Stimulated activated CD8-positive, alpha-beta memory T cell treated with anti-CD3 and anti-CD28 coated beads, Interleukin-2, amount 100 ng/mL, for 48 hours (primary cell): ENCODE results near the gene C19orf12.
"Not testable (repeated sequence)": the region's sequence is repeated elsewhere in the genome, so short reads cannot be mapped to it uniquely, and the experiment has no call there.

ENCODE experiments used
- DNase-seq, 2 donors: peaks; one replicate each; pipeline ENCODE4 v3.0.0-alpha.2; 2020; ENCODE audit warnings: low read depth in 2 of 2

C19orf12 gene

DNA sequence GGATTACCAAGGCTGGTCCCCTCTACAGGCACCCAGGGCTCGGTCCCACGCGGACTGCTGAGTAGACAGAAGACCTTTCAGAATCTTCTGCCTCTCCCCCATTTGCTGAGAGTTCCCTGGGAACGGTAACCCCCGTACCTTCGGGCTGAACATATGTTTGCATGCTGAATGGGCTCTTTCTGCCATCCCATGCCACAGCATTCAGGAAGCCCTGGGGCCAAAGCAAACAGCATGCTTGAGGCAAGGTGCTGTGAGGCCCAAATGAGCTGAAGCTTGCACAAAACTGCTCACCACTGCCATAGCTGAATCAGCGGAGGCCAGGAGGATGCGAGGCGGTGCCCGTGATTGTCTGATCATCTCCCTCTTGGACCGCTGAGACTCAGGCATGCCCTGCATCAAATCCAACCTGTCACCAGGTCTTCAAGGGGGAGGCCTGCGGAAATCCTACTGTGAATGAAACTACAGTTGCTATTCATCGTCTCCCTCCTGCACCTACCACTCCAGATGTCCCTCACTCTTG is 16.3 kb upstream of the C19orf12 start:
- DNase-seq = no peak

DNA sequence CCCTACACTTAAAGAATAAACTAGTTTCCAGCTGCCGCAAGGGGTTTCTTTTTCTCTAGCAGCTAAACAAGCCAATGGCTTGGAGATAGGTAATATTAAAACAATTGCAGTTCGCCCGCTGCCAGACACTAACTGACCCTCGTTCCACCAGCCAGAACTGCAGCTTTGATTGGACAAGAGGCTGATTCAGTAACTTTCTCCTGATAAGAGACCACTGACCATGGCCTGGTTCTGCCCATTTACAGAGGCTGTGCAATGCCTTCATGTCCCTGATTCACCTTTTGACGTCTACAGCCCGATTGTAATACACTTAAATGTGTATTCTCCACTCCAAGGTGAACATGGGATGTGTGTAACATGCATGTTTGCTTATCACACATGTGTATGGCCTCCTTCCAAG is 12.8 kb upstream of the C19orf12 start:
- DNase-seq = no peak

DNA sequence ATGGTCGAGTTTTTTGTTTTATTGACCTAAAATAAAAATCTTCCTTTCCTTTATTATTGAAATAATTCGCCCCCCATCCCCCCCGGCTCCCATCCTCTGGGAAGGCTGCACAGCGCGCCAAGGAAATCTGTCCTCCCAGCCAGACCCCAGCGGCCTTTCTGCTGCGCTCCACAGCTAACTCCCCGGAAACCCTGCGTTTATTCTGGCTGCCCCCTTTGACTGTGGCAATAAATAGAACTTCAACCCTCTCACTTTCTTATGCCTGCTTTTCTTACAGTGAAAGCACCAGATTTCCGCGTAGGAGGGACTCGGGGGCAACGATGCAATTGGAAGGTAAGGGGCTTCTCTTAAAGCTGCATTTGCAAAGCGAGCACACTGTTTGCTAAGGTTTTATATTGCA is 9.7 kb upstream of the C19orf12 start:
- no peak for DNase-seq

DNA sequence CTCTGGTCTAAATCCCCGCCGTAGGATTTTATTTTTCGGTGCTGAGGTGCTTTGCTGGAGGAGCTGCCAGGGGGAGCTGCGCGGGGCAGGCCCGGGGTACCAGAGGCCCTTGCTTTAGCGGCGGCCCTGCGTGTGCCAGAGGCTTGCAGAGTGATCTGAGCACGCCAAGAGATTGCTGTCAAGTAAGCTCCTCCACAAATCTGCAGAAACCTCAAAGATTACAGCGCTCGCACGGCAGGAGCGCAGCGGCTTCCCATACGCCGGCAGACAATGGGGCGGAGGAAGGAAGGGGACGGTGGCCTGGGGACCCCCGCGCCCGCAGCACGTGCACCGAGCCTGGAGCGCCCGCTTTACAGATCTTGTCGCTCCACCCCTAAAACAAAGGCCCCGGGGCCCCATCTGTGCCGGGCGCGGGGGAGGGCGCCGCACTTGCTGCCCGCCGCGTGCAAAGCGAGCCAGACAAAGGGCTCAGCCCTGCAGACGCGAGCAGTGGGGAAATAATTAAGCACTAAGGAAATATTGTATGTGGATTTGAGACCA is 9.1 kb upstream of the C19orf12 start:
- peak in 1 of 2 donors; percentile 24 for DNase-seq

DNA sequence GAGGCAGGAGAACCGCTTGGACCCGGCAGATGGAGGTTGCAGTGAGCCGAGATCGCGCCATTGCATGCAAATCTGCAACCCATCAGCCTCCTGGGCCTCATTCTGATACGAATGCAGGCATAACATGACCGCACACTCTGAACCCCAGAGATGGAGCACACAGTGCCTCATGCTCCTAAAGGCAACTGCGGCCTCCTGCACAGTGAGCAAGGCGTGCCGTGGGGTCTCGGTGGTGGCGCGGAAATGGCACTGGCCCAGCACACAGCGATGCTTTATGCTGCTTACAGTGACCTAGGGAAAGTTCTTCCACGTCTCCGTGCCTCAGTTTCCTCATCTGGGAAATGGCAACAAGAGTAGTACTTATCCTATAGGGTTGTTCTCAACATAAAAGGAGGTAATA is 2.0 kb upstream of the C19orf12 start:
- no peak for DNase-seq

DNA sequence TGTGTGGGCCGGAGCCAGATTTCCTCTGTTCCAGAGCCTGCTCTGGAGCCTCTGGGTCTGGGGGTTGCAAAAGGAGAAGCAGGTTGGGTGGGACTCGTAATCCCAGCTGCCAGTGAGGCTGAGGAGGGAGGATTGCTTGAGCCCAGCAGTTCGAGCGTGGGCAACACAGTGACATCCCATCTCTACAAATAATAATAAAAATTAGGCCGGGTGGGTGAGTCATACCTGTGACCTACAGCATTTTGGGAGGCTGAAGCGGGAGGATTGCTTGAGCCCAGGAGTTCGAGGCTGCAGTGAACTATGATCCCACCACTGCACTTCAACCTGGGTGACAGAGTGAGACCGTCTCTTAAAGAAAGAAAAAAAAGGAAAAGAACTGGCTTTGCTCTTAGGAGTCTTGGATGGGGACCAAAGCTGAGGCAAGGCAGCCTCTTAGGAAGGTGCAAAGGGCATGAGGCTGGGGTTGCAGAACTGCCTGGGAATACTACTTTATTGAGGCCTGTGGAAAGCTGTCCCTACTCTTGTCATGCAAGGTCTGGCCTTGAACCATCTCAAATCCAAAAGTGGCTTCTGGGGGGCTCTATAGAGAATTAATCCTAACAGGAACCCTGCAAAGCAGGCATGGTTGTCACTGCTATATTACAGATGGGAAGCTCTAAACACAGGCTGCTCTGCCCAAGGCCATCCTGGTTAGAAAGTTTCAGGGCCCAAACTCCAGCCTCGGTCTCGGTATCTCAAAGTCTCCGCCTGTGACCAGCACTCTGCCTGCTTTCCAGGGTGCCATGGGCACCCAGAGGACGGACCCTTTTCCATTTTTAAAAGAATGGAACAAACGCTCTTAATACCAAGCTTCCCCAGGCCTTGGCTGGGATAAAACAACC is 880 bp upstream of the C19orf12 start:
- no peak for DNase-seq

DNA sequence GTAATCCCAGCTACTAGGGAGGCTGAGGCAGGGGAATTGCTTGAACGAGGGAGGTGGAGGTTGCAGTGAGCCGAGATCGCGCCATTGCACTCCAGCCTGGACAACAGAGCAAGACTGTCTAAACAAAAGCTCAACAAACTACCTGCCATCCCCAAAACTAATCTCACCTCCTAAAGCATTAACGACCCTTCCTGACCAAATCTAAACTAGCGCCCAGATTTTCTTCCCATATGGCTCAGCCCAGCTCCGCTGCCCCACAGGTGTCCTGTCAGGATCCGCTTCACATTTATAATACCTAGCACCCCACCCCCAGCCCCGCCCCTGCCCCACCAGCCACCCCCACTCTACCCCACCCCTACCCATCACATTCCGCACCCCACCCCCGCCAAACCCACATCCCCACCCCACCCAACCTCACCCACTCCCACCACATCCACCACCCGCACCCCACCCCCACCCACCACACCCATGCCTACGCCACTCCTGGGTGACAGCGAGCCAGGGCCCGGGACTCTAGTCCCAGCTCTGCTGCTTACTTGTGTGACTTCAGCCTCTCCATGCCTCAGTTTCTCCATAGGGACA is 599 bp downstream of the C19orf12 start:
- no peak for DNase-seq

DNA sequence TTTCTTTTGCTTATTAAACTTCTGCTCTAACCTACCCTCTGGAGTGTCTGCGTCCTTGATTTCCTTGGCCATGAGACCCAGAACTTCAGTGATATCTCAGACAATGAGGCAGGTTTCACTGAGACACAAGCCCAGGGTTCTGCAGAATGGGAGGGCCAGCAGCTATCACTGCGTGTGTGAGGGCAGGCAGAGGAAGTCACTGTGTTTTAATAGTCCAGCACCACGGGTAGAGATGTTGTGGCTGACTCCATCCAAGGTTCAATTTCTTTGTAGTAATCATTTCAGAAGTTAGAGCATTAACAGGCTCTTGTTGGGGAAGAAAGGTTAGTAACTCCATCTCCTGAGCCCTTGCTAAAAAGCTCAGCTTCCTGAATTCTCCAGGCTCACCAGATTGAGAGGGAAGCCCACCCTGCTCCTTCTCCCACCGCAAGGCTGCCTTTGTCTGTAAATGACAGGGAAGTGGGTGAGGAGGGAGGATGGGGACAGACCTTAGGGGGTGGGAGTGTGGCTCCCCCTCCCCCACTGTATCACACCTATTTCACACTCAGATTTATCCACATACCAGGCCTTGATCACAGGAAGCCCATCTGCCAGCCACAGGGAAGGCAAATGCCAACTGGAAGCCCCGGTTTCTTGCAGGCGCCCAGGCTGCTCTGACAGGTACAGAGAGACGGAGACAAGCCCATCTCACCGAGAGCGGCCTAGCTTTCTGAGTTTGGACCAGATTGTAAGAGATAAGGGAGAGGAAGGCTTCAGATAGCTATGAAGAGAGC is 2.1 kb downstream of the C19orf12 start:
- DNase-seq = no peak

DNA sequence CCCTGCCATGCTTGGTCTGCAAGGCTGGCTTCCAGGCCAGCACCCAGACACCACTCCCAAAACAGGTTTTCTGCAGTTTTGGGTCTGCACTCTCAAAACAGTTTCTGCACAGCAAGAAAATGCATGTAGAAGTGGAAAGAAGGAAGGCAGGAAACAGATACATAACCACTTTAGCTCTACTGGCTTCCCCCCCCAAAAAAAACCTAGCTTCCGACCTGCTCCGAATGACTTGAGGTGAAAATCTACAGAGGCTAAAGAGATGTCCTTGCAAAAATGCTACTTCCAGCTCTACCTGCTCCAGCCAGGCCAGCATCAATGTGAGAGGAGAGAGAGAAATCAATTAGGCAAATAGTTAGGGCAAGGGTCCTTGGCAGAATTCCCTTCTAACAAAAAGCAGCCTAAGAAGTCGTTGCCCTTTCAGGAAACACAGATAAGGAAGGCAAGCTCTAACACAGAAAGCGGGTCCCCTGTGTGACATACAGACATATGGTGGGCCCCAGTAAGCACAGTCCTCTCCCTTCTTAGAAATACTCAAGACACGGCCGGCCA is 3.4 kb downstream of the C19orf12 start:
- DNase-seq = no peak

DNA sequence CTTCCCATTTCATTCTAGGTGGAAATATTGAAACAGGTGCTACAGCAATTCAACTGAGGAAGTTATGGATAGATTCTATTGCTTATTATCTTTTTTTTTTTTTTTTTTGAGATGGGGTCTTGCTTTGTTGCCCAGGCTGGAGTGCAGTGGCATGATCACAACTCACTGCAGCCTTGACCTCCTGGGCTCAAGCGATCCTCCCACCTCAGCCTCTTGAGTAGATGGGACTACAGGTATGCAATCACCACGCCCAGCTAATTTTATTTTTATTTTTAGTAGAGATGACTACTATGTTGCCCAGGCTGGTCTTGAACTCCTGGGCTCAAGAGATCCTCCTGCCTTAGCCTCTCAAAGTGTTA is 5.6 kb downstream of the C19orf12 start:
- DNase-seq = not testable (repeated sequence)

DNA sequence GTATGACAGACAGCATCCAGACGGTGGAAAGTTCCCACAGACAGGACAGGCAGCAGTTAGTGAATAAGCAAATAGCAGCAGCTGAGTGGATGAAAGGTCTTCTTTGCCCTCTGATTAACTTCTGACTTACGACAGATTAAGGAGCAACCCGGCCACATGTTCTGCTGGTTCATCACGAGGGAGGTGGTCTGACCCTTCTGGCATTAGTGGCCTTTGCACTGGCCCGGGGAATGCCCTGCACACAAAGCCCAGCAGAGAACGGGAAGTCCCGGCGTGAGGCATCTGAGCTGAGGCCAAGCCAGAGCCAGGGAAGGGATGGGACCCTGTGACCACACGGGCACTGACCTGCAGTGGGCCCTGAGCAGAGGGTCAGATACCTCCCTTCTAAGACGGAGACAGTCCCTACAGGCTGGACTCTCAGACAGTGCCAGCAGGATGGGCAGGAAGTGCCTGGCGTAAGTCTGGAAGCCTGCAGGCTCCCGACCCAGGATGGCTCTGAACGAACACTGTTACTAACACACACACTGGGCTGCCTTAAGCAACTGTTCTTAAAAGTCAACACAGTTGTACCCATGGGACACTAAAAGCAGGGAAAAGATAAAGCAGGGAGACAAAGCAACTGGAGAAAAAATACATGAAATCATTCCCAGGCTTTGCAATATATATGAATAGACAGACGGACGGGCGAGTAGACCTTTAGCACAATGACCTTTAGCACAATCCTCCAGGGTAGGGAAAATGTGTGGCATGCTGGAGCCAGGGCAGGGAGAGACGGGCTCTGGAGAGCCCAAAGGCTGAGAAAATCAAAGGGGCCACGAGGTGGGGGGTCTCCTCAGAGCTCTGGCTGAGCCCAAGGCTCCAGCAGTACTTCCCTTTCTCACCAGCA is 6.3 kb downstream of the C19orf12 start:
- DNase-seq = no peak

DNA sequence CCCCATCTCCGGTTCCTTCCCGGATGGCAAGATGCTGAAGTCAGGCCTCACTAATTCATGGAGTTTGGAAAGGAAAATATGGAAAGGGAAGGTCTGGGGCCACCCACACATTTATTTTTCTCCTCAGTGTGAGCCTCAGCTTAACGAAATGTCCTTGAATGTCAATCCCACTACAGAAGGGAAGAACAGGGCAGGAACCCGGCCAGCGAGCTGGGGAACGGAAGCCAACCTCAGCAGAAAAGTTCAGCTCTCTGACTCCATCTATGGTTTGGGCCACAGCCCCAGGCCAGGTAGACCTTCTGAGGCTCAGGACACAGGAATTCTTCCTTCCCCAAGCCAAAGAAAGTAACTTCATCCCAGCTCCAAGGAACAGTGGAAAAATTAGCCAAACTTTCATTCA is 8.4 kb downstream of the C19orf12 start:
- no peak for DNase-seq

DNA sequence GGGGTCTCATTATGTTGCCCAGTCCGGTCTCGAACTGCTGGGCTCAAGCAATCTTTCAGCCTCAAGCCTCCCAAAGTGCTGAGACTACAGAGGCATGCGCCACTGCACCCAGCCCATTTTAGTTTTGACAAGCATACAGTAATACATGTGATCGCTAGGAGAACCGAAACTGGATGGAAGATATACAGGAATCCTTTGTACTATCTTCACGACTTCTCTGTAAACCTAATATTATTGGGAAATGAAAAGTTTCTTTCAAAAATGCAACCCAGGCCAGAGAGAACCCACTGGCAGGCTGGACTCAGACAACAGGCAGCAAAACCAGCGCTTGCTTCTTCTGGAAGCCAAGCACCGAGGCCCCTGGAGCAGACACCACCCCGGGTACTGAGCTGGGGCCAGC is 9.4 kb downstream of the C19orf12 start:
- no peak for DNase-seq

DNA sequence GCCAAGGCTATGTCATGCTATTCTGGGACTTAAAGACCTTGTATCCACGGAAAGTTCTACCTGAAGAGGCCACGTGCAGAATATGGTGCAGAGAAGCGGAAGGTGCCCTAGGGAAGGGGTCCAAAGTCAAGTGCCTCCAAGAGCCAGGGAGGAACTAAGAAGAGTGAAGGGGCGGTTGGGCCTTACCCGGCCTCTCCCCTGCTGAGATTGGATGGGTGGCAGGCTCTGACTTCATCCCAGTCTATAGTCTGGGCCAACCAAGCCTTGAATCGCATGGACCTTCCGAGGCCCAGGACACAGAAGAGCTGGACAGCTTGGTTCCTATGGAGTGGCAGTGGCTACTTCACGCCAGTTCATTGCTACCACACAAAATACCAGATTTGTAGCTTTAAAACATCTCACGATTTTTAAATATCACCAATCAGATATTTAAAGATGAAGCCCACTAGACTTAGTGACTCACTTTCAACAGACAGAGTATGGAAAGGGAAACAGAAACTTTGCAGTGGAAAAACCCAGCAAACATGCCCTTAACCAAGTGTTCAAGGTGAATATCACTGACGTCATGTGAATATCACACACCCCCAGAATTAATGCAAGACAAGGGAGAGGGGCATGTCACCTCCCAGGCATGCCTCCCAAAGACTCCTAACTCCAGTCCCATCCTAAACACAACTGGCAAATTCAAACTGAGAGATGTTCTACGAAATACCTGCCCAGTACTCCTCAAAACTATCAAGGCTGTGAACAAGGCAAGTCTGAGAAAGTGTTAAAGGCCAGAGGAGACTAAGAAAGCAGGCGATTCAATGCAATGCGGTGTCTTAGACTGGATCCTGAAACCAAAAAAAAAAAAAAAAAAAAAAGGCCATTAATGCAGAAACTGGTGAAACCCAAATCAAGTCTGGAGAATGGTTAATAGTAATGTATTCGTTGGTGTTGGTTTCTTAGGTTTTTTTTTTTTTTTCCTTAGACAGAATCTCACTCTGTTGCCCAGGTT is 10.2 kb downstream of the C19orf12 start:
- DNase-seq = no peak

DNA sequence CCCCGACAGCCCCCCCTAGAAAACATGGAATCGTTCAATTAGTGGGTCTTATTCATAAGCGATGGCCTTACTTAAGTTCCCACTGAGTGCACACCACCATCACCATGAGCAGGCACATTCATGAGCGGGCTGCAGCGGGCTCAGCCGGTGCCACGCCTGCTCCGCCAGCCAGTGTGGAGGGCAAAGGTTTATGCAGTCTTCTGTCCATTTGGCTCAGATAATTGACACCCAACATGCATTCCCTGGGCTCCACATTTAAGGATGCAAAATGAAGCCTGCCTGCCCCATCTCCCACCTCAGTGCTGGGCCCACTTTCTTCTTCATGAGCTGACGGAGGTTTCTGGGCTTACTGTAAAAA is 12.1 kb downstream of the C19orf12 start:
- no peak for DNase-seq

DNA sequence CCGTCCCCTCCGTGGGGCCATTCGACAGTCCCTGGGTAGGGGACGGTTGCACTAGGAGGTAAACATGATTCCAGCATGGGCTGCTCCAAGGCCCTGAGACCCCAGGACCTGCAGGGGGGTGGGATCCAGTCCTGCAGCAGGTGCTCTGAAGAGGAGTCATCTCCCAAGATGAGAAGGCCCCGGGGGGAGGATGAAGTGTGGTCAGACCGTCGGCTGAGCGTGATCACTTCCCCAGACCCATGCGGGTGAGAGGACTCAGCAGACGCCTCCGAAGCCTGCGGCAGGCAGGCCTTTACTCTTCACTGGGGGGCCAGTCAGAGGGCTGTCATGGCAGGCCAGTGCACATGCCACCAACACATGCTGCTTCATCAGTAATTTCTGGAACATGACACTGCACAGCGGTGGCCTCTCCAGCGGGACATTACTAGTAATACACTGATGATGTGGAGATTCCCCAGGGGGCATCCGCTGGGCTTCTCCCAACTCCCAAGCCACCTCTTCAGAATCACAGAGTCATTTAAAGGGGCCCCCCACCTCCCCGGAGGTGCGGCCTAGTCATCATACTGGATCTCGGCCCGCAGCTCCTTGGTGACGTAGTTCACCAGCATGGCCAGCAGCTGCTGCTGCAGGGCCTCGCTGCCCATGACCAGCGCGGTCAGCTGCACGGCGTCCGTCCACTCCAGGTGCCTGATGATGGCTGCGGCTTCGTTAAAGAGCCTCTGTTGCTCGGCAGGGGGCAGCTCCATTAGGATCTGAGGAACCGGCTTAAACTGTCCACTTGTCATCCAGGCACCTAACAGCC is 12.7 kb downstream of the C19orf12 start:
- DNase-seq = no peak

DNA sequence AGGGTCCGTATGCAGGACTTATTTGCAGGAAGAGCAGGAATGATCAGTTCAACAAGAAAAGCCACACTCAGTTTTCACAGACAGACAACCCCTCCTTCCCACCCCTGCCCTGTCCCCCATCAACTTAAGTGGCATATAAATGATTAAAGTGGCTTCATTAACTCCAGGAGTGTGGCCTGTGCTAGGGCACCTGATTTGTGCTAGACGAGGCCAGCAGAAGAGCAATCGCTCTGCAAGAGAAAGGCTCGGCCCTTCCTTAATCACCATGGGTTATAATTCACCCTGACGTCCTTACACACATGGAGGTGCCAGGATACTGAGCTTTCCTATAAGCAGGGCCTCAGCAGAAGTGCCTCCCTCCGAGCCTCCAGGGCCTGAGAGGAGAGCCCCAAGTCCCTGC is 14.6 kb downstream of the C19orf12 start:
- no peak for DNase-seq

DNA sequence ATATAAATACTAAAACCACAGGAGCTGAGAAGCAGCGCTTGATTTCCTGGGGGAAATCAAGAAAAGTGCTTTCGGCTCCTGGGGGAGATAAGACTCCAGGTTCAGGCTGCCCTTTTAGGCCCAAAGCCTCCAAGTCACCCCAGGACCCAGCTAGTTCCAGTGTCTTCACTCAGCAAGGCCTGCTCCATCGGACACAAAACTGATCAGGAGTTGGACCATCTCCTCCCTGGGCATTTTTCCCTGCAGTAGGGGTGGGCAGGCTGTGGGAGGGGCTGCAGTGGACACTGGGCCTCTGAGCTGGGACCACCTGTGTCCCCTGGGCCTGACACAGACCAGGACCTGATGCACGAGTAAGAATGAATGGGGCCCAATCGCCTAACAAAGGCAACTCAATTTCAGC is 15.2 kb downstream of the C19orf12 start:
- no peak for DNase-seq
